T-cell (primary cell): Measurements from ENCODE around the gene TRIM61. TPM values are rescaled to one million over a fixed set of nuclear protein-coding genes. Genes with fewer than 3 reads are reported as not detected.
"Not testable (repeated sequence)": the region's sequence is repeated elsewhere in the genome, so short reads cannot be mapped to it uniquely, and the experiment has no call there.

ENCODE experiments used
- ATAC-seq, 4 experiments: fragments of 200-7000 bp in 3 of 4; fragments of 150-1000 bp in 1 of 4; cut with Tn5 transposase; replicated peaks in 1 of 4; 1 replicate in 3 of 4; 2 replicates in 1 of 4; pipeline ENCODE4 v1.10.0; 2021; ENCODE audit warnings: moderate library complexity in 3 of 4, mild to moderate bottlenecking in 2 of 4, moderate number of reproducible peaks in 1 of 4
- CTCF ChIA-PET, 2 donors: fragments of 300-600 bp; sonication (Branson Sonifier 250); formaldehyde crosslinking; loops; one replicate each; lab custom pipeline; 2022; ENCODE audit warnings: antibody characterized with exemption in 2 of 2; lab: Charles Lee
- POLR2A ChIA-PET, 2 donors: fragments of 300-600 bp; sonication (Branson Sonifier 250); formaldehyde crosslinking; loops; one replicate each; lab custom pipeline; 2022; ENCODE audit warnings: antibody characterized with exemption in 2 of 2; lab: Charles Lee
- DNase-seq, 35 experiments: peaks; one replicate each; pipeline versions ENCODE4 v3.0.0 to v3.0.0-alpha.2; 2013 to 2023
- H3K27ac ChIP-seq: one replicate; pipeline ENCODE4 v1.5.1; 2013; ENCODE audit warnings: low read length
- H3K27me3 ChIP-seq, 2 experiments: replicated peaks in 1 of 2; 1 replicate in 1 of 2; 2 replicates in 1 of 2; pipeline versions ENCODE4 v1.6.1 to v1.7.0; 2013; ENCODE audit warnings: low read length in 1 of 2, mixed read lengths in 1 of 2; ENCODE audit not compliant: control insufficient read depth in 2 of 2, insufficient read depth in 2 of 2; ENCODE audit errors: extremely low read depth in 1 of 2
- H3K36me3 ChIP-seq, 2 donors: 1 replicate in 1 of 2; 2 replicates in 1 of 2; pipeline versions ENCODE4 v1.6.1 to v1.7.0; 2013; ENCODE audit warnings: low read length in 1 of 2; ENCODE audit not compliant: control insufficient read depth in 2 of 2, insufficient read depth in 1 of 2; ENCODE audit errors: extremely low read depth in 1 of 2
- H3K4me1 ChIP-seq, 2 experiments: 1 replicate in 1 of 2; 2 replicates in 1 of 2; pipeline versions ENCODE4 v1.6.1 to v1.7.0; 2013; ENCODE audit warnings: low read length in 2 of 2, mixed read lengths in 1 of 2; ENCODE audit not compliant: insufficient read depth in 2 of 2, control insufficient read depth in 1 of 2; ENCODE audit errors: extremely low read depth in 1 of 2
- H3K4me3 ChIP-seq, 2 donors: 1 replicate in 1 of 2; 2 replicates in 1 of 2; pipeline versions ENCODE4 v1.5.1 to v1.7.0; 2013; ENCODE audit warnings: mild to moderate bottlenecking in 2 of 2, low read length in 1 of 2, moderate library complexity in 1 of 2; ENCODE audit not compliant: control insufficient read depth in 1 of 2; ENCODE audit errors: extremely low read depth in 1 of 2
- H3K9me3 ChIP-seq: 2 replicates; pipeline ENCODE4 v1.7.0; 2013
- H3K27ac Mint-ChIP-seq, 2 donors: one replicate each; pipeline ENCODE4 v1.8.0; 2020 to 2021; ENCODE audit warnings: mild to moderate bottlenecking in 2 of 2, mixed read lengths in 2 of 2
- H3K27me3 Mint-ChIP-seq, 2 donors: one replicate each; pipeline ENCODE4 v1.8.0; 2021 to 2022; ENCODE audit warnings: mixed read lengths in 2 of 2
- H3K36me3 Mint-ChIP-seq: one replicate; pipeline ENCODE4 v1.8.0; 2021; ENCODE audit warnings: mixed read lengths
- H3K4me1 Mint-ChIP-seq, 3 donors: one replicate each; pipeline ENCODE4 v1.8.0; 2020 to 2022; ENCODE audit warnings: mixed read lengths in 3 of 3, mild to moderate bottlenecking in 1 of 3
- H3K4me3 Mint-ChIP-seq, 3 donors: one replicate each; pipeline ENCODE4 v1.8.0; 2020 to 2022; ENCODE audit warnings: mild to moderate bottlenecking in 3 of 3, mixed read lengths in 3 of 3, moderate library complexity in 3 of 3
- H3K9me3 Mint-ChIP-seq, 3 donors: one replicate each; pipeline ENCODE4 v1.8.0; 2020 to 2022; ENCODE audit warnings: mixed read lengths in 3 of 3
- WGBS: methylation state at CpG from one replicate; pipeline ENCODE4 v1.1.5; 2013; ENCODE audit warnings: missing lambda C conversion rate; ENCODE audit not compliant: insufficient coverage; 5-methylcytosine and 5-hydroxymethylcytosine counted together
- total RNA-seq, 35 experiments: library from RNA in 6 of 35; stranded (reverse) in 6 of 35; fragments of 120-200 nt in 1 of 35; gene quantifications; one replicate each; pipeline versions ENCODE4 v1.2.1 to v1.2.4 and lab custom pipeline; 2013 to 2026

TRIM61 gene
- total RNA-seq, 5 donors from 2014 or later (not counting 1 experiment from before 2014, with no cell fraction given): 0.38 to 1.9 (median 0.79) TPM

- H3K27me3 ChIP-seq, H3K36me3 ChIP-seq, H3K27ac Mint-ChIP-seq, H3K36me3 Mint-ChIP-seq, CTCF ChIA-PET, H3K4me1 Mint-ChIP-seq, H3K9me3 ChIP-seq, POLR2A ChIA-PET, H3K4me3 Mint-ChIP-seq, H3K4me3 ChIP-seq, DNase-seq, H3K9me3 Mint-ChIP-seq, H3K27me3 Mint-ChIP-seq, ATAC-seq, H3K27ac ChIP-seq, H3K4me1 ChIP-seq: not testable (repeated sequence)
- whole genome bisulfite sequencing: no CpG with 5 or more reads among the region's 2 CpGs
These were observed 5.5 kb downstream of the TRIM61 start for GRCh38 chr4:164971929-164972328.

GRCh38 chr4:164959896-164960295, 17.6 kb downstream of the TRIM61 start:
- Mint-ChIP-seq H3K36me3 (peaks cover 4% of the 10 kb centered on the region), H3K4me1 (peaks cover 16 to 26% (median 21%) of the 10 kb centered on the region in 3 donors), H3K27ac (no peak overlapping the region), H3K27me3 (peaks cover 0 to 3% of the 10 kb centered on the region in 2 donors), H3K4me3 (no peak overlapping the region), H3K9me3 (peaks cover 4 to 10% (median 5%) of the 10 kb centered on the region in 3 donors)
- Histone ChIP-seq H3K27ac (no peak overlapping the region), H3K4me1 (peaks cover 0 to 12% of the 10 kb centered on the region in 2 experiments), H3K9me3 (no peaks in the 10 kb centered on the region), H3K36me3 (no peaks in the 10 kb centered on the region), H3K4me3 (no peak overlapping the region), H3K27me3 (peaks cover 0 to 3% of the 10 kb centered on the region in 2 experiments)
- DNase-seq: no peak
- CTCF ChIA-PET: no interaction called here
- POLR2A ChIA-PET: no interaction called here
- no CpG with 5 or more reads among the region's 2 CpGs for WGBS
- ATAC-seq: no peak

DNA sequence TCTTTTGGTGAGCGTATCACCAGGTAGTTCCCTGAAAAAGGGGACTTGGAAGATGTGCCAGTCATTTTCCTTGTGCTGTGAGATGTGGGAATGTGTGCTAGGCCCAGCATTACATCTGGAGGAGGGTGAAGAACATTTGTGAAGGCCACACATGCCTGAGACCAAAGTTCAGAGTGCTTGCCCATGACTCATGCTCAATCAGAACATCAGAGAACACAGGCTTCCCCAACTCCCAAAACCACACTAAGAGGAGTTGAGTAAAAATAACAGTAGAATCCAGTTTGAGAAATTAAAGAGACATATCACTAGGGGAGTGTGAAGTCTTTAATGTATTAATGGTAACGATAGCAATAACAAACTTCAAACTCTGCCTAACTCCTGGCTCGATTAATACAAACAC, 18.0 kb downstream of the TRIM61 start:
- H3K4me3 Mint-ChIP-seq, CTCF ChIA-PET, H3K4me3 ChIP-seq, H3K27ac ChIP-seq, H3K36me3 Mint-ChIP-seq, H3K27me3 ChIP-seq, DNase-seq, H3K27ac Mint-ChIP-seq, H3K27me3 Mint-ChIP-seq, H3K9me3 Mint-ChIP-seq, ATAC-seq, POLR2A ChIA-PET, H3K36me3 ChIP-seq, H3K9me3 ChIP-seq: not testable (repeated sequence)
- H3K4me1 ChIP-seq: peaks cover 0 to 12% of the 10 kb centered on the region in 2 experiments
- no CpG with 5 or more reads among the region's 3 CpGs for WGBS
- peaks cover 16 to 26% (median 21%) of the 10 kb centered on the region in 3 donors for H3K4me1 Mint-ChIP-seq

- peak overlapping the region; percentile 60 to 85 for H3K4me3 ChIP-seq
- ChIA-PET CTCF (no interaction called here), POLR2A (no interaction called here)
- no peak overlapping the region for H3K27ac ChIP-seq
- Mint-ChIP-seq H3K9me3 (peaks cover 4 to 10% (median 5%) of the 10 kb centered on the region in 3 donors), H3K4me1 (peaks cover 16 to 26% (median 21%) of the 10 kb centered on the region in 3 donors), H3K27ac (peak overlapping the region; percentile 36 to 88), H3K36me3 (peaks cover 4% of the 10 kb centered on the region), H3K4me3 (peak overlapping the region; percentile 88 to 89 (median 89)), H3K27me3 (peaks cover 7 to 17% of the 10 kb centered on the region in 2 donors)
- ATAC-seq (peak; percentile 97 to 100 (median 100)), DNase-seq (peak; percentile 52 to 82 (median 68))
- peaks cover 0 to 12% of the 10 kb centered on the region in 2 experiments for H3K4me1 ChIP-seq
- no peaks in the 10 kb centered on the region for H3K36me3 ChIP-seq
- H3K9me3 ChIP-seq: no peaks in the 10 kb centered on the region
- WGBS: 14% methylated on average over 43 of the region's 46 CpGs
- H3K27me3 ChIP-seq: no peaks in the 10 kb centered on the region
These were observed 20.5 kb downstream of the TRIM61 start for GRCh38 chr4:164956766-164957643.

GRCh38 chr4:164955107-164955805, 22.2 kb downstream of the TRIM61 start:
- Mint-ChIP-seq H3K4me1 (peaks cover 16 to 26% (median 21%) of the 10 kb centered on the region in 3 donors), H3K4me3 (peak overlapping the region in 2 of 3 donors; percentile 66 to 88), H3K27ac (no peak overlapping the region), H3K27me3 (peaks cover 17 to 23% of the 10 kb centered on the region in 2 donors), H3K36me3 (peaks cover 4% of the 10 kb centered on the region), H3K9me3 (peaks cover 0 to 4% (median 4%) of the 10 kb centered on the region in 3 donors)
- no peak for ATAC-seq
- DNase-seq: no peak
- no peaks in the 10 kb centered on the region for H3K9me3 ChIP-seq
- H3K36me3 ChIP-seq: no peaks in the 10 kb centered on the region
- H3K4me1 ChIP-seq: peaks cover 0 to 12% of the 10 kb centered on the region in 2 experiments
- H3K4me3 ChIP-seq: no peak overlapping the region
- CTCF ChIA-PET: interaction anchor here (0.6 to 0.7 kb wide), 2 partner anchors 228 to 1184 kb away, joined by 3 to 5 read pairs; no protein-coding TSS in a partner anchor
- POLR2A ChIA-PET: interaction anchor here in 1 of 2 donors (0.6 kb wide), 1 partner anchor 25 kb away, joined by 4 read pairs; no protein-coding TSS in a partner anchor
- H3K27me3 ChIP-seq: no peaks in the 10 kb centered on the region
- no peak overlapping the region for H3K27ac ChIP-seq
- WGBS: 100% methylated on average over 1 of the region's 4 CpGs

DNA sequence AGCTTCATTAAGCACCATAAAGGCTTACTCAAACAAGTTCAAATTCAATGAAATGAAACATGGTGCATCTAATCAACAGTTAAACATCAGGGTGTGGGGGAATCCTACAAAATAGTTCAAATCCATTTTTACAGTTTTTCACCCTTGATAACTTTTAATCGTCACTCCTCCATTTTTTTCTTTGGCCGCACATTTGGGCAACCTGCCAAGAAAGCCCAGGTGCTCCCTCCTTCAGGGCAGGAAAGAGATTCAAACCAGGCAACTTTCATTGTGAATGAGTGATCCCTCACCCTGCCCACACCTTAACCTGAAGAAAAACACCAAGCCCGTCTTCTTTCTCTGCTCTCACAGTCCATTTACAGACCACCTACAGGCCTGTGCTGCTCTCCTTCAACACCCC, 24.9 kb downstream of the TRIM61 start:
- ChIA-PET CTCF (no interaction called here), POLR2A (no interaction called here)
- peaks cover 11 to 16% (median 14%) of the 10 kb centered on the region in 3 donors for H3K4me1 Mint-ChIP-seq
- no peaks in the 10 kb centered on the region for H3K9me3 ChIP-seq
- no peaks in the 10 kb centered on the region for H3K36me3 ChIP-seq
- H3K27me3 ChIP-seq: no peaks in the 10 kb centered on the region
- peaks cover 0 to 12% of the 10 kb centered on the region in 2 experiments for H3K4me1 ChIP-seq
- no peak overlapping the region for H3K4me3 ChIP-seq
- H3K27ac ChIP-seq: no peak overlapping the region
- no peak overlapping the region for H3K4me3 Mint-ChIP-seq
- peaks cover 33 to 37% of the 10 kb centered on the region in 2 donors for H3K27me3 Mint-ChIP-seq
- ATAC-seq (no peak), DNase-seq (no peak)
- WGBS: 90% methylated on average over 3 of the region's 3 CpGs
- no peaks in the 10 kb centered on the region for H3K36me3 Mint-ChIP-seq
- no peaks in the 10 kb centered on the region for H3K9me3 Mint-ChIP-seq
- no peak overlapping the region for H3K27ac Mint-ChIP-seq
